ENCODE data around the gene COQ8B. TPM values are rescaled to one million over a fixed set of nuclear protein-coding genes. Genes with fewer than 3 reads are reported as not detected.

COQ8B gene
- total RNA-seq, 1 experiment from 2014 or later, result 62.9 TPM

GRCh38 chr19:40755248-40755624 is 38.5 kb upstream of the COQ8B start:
- POLR2A ChIA-PET, result interaction anchor here (0.5 to 1.0 kb wide), 2 partner anchors 18 to 23 kb away, joined by 3 to 5 read pairs; partner anchors contain the start of gene RAB4B
- no peak for TF ChIP-seq EMX1 (CRISPR knock-in tag; IDR thresholded peaks at IDR 0.05)
- TF ChIP-seq ATF1 (CRISPR knock-in tag; IDR thresholded peaks at IDR 0.05), result no peak
- TF ChIP-seq, protein P1, sequence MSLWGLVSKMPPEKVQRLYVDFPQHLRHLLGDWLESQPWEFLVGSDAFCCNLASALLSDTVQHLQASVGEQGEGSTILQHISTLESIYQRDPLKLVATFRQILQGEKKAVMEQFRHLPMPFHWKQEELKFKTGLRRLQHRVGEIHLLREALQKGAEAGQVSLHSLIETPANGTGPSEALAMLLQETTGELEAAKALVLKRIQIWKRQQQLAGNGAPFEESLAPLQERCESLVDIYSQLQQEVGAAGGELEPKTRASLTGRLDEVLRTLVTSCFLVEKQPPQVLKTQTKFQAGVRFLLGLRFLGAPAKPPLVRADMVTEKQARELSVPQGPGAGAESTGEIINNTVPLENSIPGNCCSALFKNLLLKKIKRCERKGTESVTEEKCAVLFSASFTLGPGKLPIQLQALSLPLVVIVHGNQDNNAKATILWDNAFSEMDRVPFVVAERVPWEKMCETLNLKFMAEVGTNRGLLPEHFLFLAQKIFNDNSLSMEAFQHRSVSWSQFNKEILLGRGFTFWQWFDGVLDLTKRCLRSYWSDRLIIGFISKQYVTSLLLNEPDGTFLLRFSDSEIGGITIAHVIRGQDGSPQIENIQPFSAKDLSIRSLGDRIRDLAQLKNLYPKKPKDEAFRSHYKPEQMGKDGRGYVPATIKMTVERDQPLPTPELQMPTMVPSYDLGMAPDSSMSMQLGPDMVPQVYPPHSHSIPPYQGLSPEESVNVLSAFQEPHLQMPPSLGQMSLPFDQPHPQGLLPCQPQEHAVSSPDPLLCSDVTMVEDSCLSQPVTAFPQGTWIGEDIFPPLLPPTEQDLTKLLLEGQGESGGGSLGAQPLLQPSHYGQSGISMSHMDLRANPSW (CRISPR knock-in tag; conservative IDR thresholded peaks at IDR 0.05; ENCODE audit: low read depth), result no peak
- TF ChIP-seq, protein P2, sequence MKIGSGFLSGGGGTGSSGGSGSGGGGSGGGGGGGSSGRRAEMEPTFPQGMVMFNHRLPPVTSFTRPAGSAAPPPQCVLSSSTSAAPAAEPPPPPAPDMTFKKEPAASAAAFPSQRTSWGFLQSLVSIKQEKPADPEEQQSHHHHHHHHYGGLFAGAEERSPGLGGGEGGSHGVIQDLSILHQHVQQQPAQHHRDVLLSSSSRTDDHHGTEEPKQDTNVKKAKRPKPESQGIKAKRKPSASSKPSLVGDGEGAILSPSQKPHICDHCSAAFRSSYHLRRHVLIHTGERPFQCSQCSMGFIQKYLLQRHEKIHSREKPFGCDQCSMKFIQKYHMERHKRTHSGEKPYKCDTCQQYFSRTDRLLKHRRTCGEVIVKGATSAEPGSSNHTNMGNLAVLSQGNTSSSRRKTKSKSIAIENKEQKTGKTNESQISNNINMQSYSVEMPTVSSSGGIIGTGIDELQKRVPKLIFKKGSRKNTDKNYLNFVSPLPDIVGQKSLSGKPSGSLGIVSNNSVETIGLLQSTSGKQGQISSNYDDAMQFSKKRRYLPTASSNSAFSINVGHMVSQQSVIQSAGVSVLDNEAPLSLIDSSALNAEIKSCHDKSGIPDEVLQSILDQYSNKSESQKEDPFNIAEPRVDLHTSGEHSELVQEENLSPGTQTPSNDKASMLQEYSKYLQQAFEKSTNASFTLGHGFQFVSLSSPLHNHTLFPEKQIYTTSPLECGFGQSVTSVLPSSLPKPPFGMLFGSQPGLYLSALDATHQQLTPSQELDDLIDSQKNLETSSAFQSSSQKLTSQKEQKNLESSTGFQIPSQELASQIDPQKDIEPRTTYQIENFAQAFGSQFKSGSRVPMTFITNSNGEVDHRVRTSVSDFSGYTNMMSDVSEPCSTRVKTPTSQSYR (CRISPR knock-in tag; IDR thresholded peaks at IDR 0.05), result no peak
- no peak for TF ChIP-seq E2F1 (CRISPR knock-in tag; IDR thresholded peaks at IDR 0.05)
- no peak for TF ChIP-seq TEAD4 (CRISPR knock-in tag; IDR thresholded peaks at IDR 0.05)
- no peak for TF ChIP-seq FOXP1 (CRISPR knock-in tag; IDR thresholded peaks at IDR 0.05; ENCODE audit: borderline replicate concordance)
- TF ChIP-seq NR2C2 (CRISPR knock-in tag; IDR thresholded peaks at IDR 0.05), result no peak
- TF ChIP-seq ZBTB43 (CRISPR knock-in tag; IDR thresholded peaks at IDR 0.05), result no peak
- no peak for TF ChIP-seq RELA (CRISPR knock-in tag; IDR thresholded peaks at IDR 0.05; ENCODE audit: borderline replicate concordance)
- TF ChIP-seq USF1 (CRISPR knock-in tag; IDR thresholded peaks at IDR 0.05), result no peak
- no peak for TF ChIP-seq NR3C1 (CRISPR knock-in tag; conservative IDR thresholded peaks at IDR 0.05; ENCODE audit: low read depth)
- TF ChIP-seq, protein P3, sequence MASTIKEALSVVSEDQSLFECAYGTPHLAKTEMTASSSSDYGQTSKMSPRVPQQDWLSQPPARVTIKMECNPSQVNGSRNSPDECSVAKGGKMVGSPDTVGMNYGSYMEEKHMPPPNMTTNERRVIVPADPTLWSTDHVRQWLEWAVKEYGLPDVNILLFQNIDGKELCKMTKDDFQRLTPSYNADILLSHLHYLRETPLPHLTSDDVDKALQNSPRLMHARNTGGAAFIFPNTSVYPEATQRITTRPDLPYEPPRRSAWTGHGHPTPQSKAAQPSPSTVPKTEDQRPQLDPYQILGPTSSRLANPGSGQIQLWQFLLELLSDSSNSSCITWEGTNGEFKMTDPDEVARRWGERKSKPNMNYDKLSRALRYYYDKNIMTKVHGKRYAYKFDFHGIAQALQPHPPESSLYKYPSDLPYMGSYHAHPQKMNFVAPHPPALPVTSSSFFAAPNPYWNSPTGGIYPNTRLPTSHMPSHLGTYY (CRISPR knock-in tag; IDR thresholded peaks at IDR 0.05), result no peak
- CTCF ChIA-PET, result interaction anchor here (1.2 to 1.8 kb wide), 5 partner anchors 11 to 63 kb away, joined by 4 to 8 read pairs (median 6); partner anchors contain the start of gene EGLN2
- Mint-ChIP-seq H3K36me3 (peaks cover 71% of the 10 kb centered on the region), H3K27me3 (ENCODE audit: low read depth) (no peaks in the 10 kb centered on the region), H3K4me1 (peaks cover 29% of the 10 kb centered on the region), H3K4me3 (no peak overlapping the region), H3K27ac (no peak overlapping the region), H3K9me3 (no peaks in the 10 kb centered on the region)
- no peak for ATAC-seq
- no peak for DNase-seq (ENCODE audit: low spot score)

DNA sequence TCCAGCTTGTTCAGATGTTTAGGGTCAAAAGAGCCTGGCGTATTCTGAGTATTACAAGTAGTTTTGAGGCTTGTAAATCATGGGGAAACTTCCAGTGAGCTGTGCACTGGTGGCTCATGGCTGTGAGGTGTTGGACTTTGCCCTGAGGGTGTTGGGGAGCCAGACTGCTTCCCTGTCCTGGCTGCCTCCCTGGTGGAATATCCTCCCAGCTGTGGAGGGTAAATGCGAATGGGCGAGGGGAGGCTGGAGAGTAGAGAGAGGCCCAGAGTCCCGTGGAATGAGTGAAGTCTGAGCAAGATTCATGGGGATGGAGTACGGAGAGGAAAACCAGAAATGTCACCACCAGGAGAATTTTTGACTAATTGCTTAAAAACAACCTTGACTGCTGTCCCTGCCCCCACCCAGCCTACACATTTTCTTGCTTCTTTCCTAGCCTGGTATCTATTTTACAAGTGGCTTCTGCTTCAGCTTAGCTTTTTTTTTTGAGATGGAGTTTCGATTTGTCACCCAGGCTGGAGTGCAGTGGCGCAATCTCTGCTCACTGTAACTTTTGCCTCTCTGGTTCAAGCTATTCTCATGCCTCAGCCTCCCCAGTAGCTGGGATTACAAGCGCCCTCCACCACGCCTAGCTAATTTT is 38.0 kb upstream of the COQ8B start:
- Mint-ChIP-seq H3K9me3 (no peaks in the 10 kb centered on the region), H3K4me1 (peaks cover 34% of the 10 kb centered on the region), H3K36me3 (peaks cover 67% of the 10 kb centered on the region), H3K27ac (peak overlapping the region; percentile 76), H3K27me3 (ENCODE audit: low read depth) (no peaks in the 10 kb centered on the region), H3K4me3 (peak overlapping the region; percentile 48)
- CTCF ChIA-PET, result interaction anchor here (1.2 to 1.8 kb wide), 4 partner anchors 10 to 64 kb away, joined by 4 to 8 read pairs (median 6); partner anchors contain the start of gene EGLN2
- POLR2A ChIA-PET, result interaction anchor here (0.5 to 1.0 kb wide), 3 partner anchors 19 to 169 kb away, joined by 3 to 6 read pairs (median 5); partner anchors contain the start of gene RAB4B
- ATAC-seq, result no peak
- TF ChIP-seq JAZF1 (CRISPR knock-in tag; IDR thresholded peaks at IDR 0.05) (no peak), NFATC4 (CRISPR knock-in tag; IDR thresholded peaks at IDR 0.05) (no peak), ZNF263 (CRISPR knock-in tag; IDR thresholded peaks at IDR 0.05; ENCODE audit: low read depth) (no peak), NR2C2 (CRISPR knock-in tag; IDR thresholded peaks at IDR 0.05) (no peak)
- DNase-seq (ENCODE audit: low spot score), result no peak

All from WTC11 (cell line).